T-cell (primary cell): ENCODE results near the gene SDHA. TPM values are rescaled to one million over a fixed set of nuclear protein-coding genes. Genes with fewer than 3 reads are reported as not detected.

Experiments used
- ATAC-seq, 4 experiments: fragments of 200-7000 bp in 3 of 4; fragments of 150-1000 bp in 1 of 4; cut with Tn5 transposase; replicated peaks in 1 of 4; 1 replicate in 3 of 4; 2 replicates in 1 of 4; pipeline ENCODE4 v1.10.0; 2021; ENCODE audit warnings: moderate library complexity in 3 of 4, mild to moderate bottlenecking in 2 of 4, moderate number of reproducible peaks in 1 of 4
- CTCF ChIA-PET, 2 donors: fragments of 300-600 bp; sonication (Branson Sonifier 250); formaldehyde crosslinking; loops; one replicate each; lab custom pipeline; 2022; ENCODE audit warnings: antibody characterized with exemption in 2 of 2; lab: Charles Lee
- POLR2A ChIA-PET, 2 donors: fragments of 300-600 bp; sonication (Branson Sonifier 250); formaldehyde crosslinking; loops; one replicate each; lab custom pipeline; 2022; ENCODE audit warnings: antibody characterized with exemption in 2 of 2; lab: Charles Lee
- DNase-seq, 35 experiments: peaks; one replicate each; pipeline versions ENCODE4 v3.0.0 to v3.0.0-alpha.2; 2013 to 2023
- H3K27ac ChIP-seq: one replicate; pipeline ENCODE4 v1.5.1; 2013; ENCODE audit warnings: low read length
- H3K27me3 ChIP-seq, 2 experiments: replicated peaks in 1 of 2; 1 replicate in 1 of 2; 2 replicates in 1 of 2; pipeline versions ENCODE4 v1.6.1 to v1.7.0; 2013; ENCODE audit warnings: low read length in 1 of 2, mixed read lengths in 1 of 2; ENCODE audit not compliant: control insufficient read depth in 2 of 2, insufficient read depth in 2 of 2; ENCODE audit errors: extremely low read depth in 1 of 2
- H3K36me3 ChIP-seq, 2 donors: 1 replicate in 1 of 2; 2 replicates in 1 of 2; pipeline versions ENCODE4 v1.6.1 to v1.7.0; 2013; ENCODE audit warnings: low read length in 1 of 2; ENCODE audit not compliant: control insufficient read depth in 2 of 2, insufficient read depth in 1 of 2; ENCODE audit errors: extremely low read depth in 1 of 2
- H3K4me1 ChIP-seq, 2 experiments: 1 replicate in 1 of 2; 2 replicates in 1 of 2; pipeline versions ENCODE4 v1.6.1 to v1.7.0; 2013; ENCODE audit warnings: low read length in 2 of 2, mixed read lengths in 1 of 2; ENCODE audit not compliant: insufficient read depth in 2 of 2, control insufficient read depth in 1 of 2; ENCODE audit errors: extremely low read depth in 1 of 2
- H3K4me3 ChIP-seq, 2 donors: 1 replicate in 1 of 2; 2 replicates in 1 of 2; pipeline versions ENCODE4 v1.5.1 to v1.7.0; 2013; ENCODE audit warnings: mild to moderate bottlenecking in 2 of 2, low read length in 1 of 2, moderate library complexity in 1 of 2; ENCODE audit not compliant: control insufficient read depth in 1 of 2; ENCODE audit errors: extremely low read depth in 1 of 2
- H3K9me3 ChIP-seq: 2 replicates; pipeline ENCODE4 v1.7.0; 2013
- H3K27ac Mint-ChIP-seq, 2 donors: one replicate each; pipeline ENCODE4 v1.8.0; 2020 to 2021; ENCODE audit warnings: mild to moderate bottlenecking in 2 of 2, mixed read lengths in 2 of 2
- H3K27me3 Mint-ChIP-seq, 2 donors: one replicate each; pipeline ENCODE4 v1.8.0; 2021 to 2022; ENCODE audit warnings: mixed read lengths in 2 of 2
- H3K36me3 Mint-ChIP-seq: one replicate; pipeline ENCODE4 v1.8.0; 2021; ENCODE audit warnings: mixed read lengths
- H3K4me1 Mint-ChIP-seq, 3 donors: one replicate each; pipeline ENCODE4 v1.8.0; 2020 to 2022; ENCODE audit warnings: mixed read lengths in 3 of 3, mild to moderate bottlenecking in 1 of 3
- H3K4me3 Mint-ChIP-seq, 3 donors: one replicate each; pipeline ENCODE4 v1.8.0; 2020 to 2022; ENCODE audit warnings: mild to moderate bottlenecking in 3 of 3, mixed read lengths in 3 of 3, moderate library complexity in 3 of 3
- H3K9me3 Mint-ChIP-seq, 3 donors: one replicate each; pipeline ENCODE4 v1.8.0; 2020 to 2022; ENCODE audit warnings: mixed read lengths in 3 of 3
- WGBS: methylation state at CpG from one replicate; pipeline ENCODE4 v1.1.5; 2013; ENCODE audit warnings: missing lambda C conversion rate; ENCODE audit not compliant: insufficient coverage; 5-methylcytosine and 5-hydroxymethylcytosine counted together
- total RNA-seq, 35 experiments: library from RNA in 6 of 35; stranded (reverse) in 6 of 35; fragments of 120-200 nt in 1 of 35; gene quantifications; one replicate each; pipeline versions ENCODE4 v1.2.1 to v1.2.4 and lab custom pipeline; 2013 to 2026

The SDHA gene
- total RNA-seq, 5 donors from 2014 or later (not counting 1 experiment from before 2014, with no cell fraction given): 122 to 209 (median 140) TPM

DNA sequence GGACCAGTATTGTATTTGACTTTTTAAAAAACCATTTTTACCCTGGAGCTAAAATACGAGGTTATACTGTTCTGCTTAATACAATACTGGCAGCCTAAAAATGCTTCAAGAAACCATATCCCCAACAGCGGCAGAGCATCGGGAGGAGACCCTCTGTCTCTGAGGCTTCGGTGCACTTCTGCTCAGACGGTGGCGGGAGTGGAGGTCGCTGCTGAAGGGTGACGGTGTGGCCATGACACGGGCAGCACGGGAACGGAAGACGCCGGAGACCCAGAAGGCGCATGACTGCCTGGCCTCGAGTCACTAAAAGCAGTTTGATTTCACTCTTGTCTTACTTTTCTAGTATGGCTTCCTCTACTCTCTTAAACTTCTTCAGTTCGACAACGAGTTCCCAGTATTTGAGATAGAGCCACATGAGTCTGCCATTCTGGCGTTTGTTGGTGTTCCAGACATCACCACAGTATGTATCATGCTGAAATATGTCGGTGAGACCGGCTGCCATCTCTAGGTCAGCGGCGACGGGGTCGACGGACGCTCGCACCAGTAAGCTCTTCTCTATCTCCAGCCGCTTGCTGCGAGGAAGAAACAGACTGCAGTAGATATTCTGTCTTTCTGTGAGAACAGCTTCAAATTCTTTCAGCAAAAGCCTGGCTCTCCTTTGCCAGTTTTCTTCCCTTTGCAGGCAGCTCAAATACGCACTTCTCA is 13.0 kb upstream of the SDHA start:
- Histone ChIP-seq H3K4me1 (no peaks in the 10 kb centered on the region), H3K4me3 (no peak overlapping the region), H3K9me3 (no peaks in the 10 kb centered on the region), H3K36me3 (peaks cover 13 to 33% of the 10 kb centered on the region in 2 donors), H3K27me3 (no peaks in the 10 kb centered on the region), H3K27ac (no peak overlapping the region)
- ATAC-seq: no peak
- Mint-ChIP-seq H3K4me1 (peaks cover 11 to 26% (median 12%) of the 10 kb centered on the region in 3 donors), H3K27ac (no peak overlapping the region), H3K9me3 (no peaks in the 10 kb centered on the region), H3K36me3 (peaks cover 43% of the 10 kb centered on the region), H3K4me3 (no peak overlapping the region), H3K27me3 (no peaks in the 10 kb centered on the region)
- WGBS: 99% methylated on average over 28 of the region's 30 CpGs
- ChIA-PET CTCF (no interaction called here), POLR2A (interaction anchor here in 1 of 2 donors (0.6 kb wide), 1 partner anchor 29 kb away, joined by 3 read pairs; no protein-coding TSS in a partner anchor)
- DNase-seq: no peak

- no peaks in the 10 kb centered on the region for H3K4me1 ChIP-seq
- CTCF ChIA-PET: no interaction called here
- H3K27ac Mint-ChIP-seq: no peak overlapping the region
- H3K36me3 Mint-ChIP-seq: peaks cover 48% of the 10 kb centered on the region
- H3K9me3 ChIP-seq: no peaks in the 10 kb centered on the region
- no peak overlapping the region for H3K4me3 ChIP-seq
- no peak overlapping the region for H3K27ac ChIP-seq
- POLR2A ChIA-PET: no interaction called here
- WGBS: 95% methylated on average over 8 of the region's 11 CpGs
- peaks cover 14 to 30% (median 17%) of the 10 kb centered on the region in 3 donors for H3K4me1 Mint-ChIP-seq
- no peak overlapping the region for H3K4me3 Mint-ChIP-seq
- H3K9me3 Mint-ChIP-seq: no peaks in the 10 kb centered on the region
- H3K27me3 Mint-ChIP-seq: no peaks in the 10 kb centered on the region
- peaks cover 13 to 33% of the 10 kb centered on the region in 2 donors for H3K36me3 ChIP-seq
- H3K27me3 ChIP-seq: no peaks in the 10 kb centered on the region
- DNase-seq (no peak), ATAC-seq (no peak)
These were observed 11.7 kb upstream of the SDHA start for GRCh38 chr5:206406-206805.

GRCh38 chr5:206927-207536 is 11.1 kb upstream of the SDHA start:
- peaks cover 14 to 27% (median 17%) of the 10 kb centered on the region in 3 donors for H3K4me1 Mint-ChIP-seq
- no peak overlapping the region for H3K4me3 Mint-ChIP-seq
- no peaks in the 10 kb centered on the region for H3K27me3 Mint-ChIP-seq
- Histone ChIP-seq H3K27ac (no peak overlapping the region), H3K36me3 (peaks cover 13 to 33% of the 10 kb centered on the region in 2 donors), H3K4me1 (no peaks in the 10 kb centered on the region), H3K9me3 (no peaks in the 10 kb centered on the region), H3K4me3 (no peak overlapping the region), H3K27me3 (no peaks in the 10 kb centered on the region)
- no peaks in the 10 kb centered on the region for H3K9me3 Mint-ChIP-seq
- peaks cover 44% of the 10 kb centered on the region for H3K36me3 Mint-ChIP-seq
- ATAC-seq (no peak), DNase-seq (no peak)
- POLR2A ChIA-PET: no interaction called here
- H3K27ac Mint-ChIP-seq: peak overlapping the region in 1 of 2 donors; percentile 61
- WGBS: 99% methylated on average over 5 of the region's 8 CpGs
- CTCF ChIA-PET: no interaction called here

DNA sequence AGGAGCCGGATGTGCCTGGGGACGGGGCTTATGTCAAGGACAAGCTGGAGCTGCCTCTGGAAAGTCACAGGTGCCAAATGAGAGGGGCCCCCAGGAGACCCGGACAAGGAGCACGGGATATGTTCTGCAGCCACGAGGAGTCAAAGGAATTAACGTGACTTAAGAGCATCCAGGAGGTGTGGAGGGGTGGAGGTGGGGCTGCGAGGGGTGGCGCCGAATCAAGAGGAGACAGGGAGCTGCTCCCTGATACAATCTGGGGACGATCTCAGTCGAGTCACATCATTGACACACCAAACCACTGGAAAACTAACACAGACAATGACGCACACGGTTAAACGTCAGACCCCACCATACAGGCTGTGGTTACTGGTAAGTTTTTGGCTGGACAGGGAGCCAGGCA is 10.5 kb upstream of the SDHA start:
- 92% methylated on average over 5 of the region's 14 CpGs for WGBS
- H3K4me3 ChIP-seq: no peak overlapping the region
- H3K27ac ChIP-seq: no peak overlapping the region
- no peaks in the 10 kb centered on the region for H3K4me1 ChIP-seq
- DNase-seq (no peak), ATAC-seq (no peak)
- Mint-ChIP-seq H3K9me3 (no peaks in the 10 kb centered on the region), H3K4me3 (no peak overlapping the region), H3K27me3 (no peaks in the 10 kb centered on the region), H3K27ac (no peak overlapping the region), H3K4me1 (peaks cover 14 to 21% (median 17%) of the 10 kb centered on the region in 3 donors), H3K36me3 (peaks cover 39% of the 10 kb centered on the region)
- ChIA-PET POLR2A (no interaction called here), CTCF (no interaction called here)
- H3K9me3 ChIP-seq: no peaks in the 10 kb centered on the region
- peaks cover 13 to 32% of the 10 kb centered on the region in 2 donors for H3K36me3 ChIP-seq
- H3K27me3 ChIP-seq: no peaks in the 10 kb centered on the region

DNA sequence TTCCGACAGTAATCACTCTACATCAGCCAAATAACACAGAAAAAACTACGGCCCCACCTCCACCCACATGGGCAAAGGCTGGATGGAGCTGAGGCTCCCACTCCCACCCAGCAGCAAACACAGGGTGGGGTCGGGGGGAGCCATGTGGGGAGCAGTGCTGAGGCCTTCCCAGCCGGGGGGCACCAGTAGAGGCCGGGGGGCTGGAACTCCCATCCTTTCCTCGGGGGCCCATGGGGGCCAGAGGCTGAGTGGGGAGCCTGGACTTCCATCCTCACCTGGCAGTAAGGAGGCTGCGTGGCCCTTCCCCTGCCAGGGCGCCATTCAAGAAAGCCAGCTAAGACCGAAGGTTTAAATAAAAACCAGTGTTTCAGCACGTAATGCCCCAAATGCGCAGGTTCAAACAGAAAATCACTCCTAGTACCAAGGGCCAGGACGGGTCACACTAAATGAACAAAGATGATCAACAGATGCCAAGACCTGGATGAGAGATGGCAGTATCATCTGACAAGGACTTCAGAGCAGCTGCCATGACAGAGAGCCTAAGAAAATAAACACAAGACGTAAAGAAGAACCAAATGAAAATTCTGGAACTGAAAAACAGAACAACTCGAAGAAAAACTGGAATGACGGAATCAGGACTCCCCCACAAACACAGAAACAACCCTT is 9.5 kb upstream of the SDHA start:
- Histone ChIP-seq H3K9me3 (no peaks in the 10 kb centered on the region), H3K4me1 (no peaks in the 10 kb centered on the region), H3K27me3 (no peaks in the 10 kb centered on the region), H3K36me3 (peaks cover 9 to 27% of the 10 kb centered on the region in 2 donors), H3K27ac (no peak overlapping the region), H3K4me3 (no peak overlapping the region)
- ATAC-seq (no peak), DNase-seq (no peak)
- Mint-ChIP-seq H3K27me3 (no peaks in the 10 kb centered on the region), H3K4me1 (peaks cover 16 to 22% (median 17%) of the 10 kb centered on the region in 3 donors), H3K36me3 (peaks cover 36% of the 10 kb centered on the region), H3K4me3 (no peak overlapping the region), H3K9me3 (no peaks in the 10 kb centered on the region), H3K27ac (peak overlapping the region in 1 of 2 donors; percentile 24)
- POLR2A ChIA-PET: no interaction called here
- CTCF ChIA-PET: no interaction called here
- WGBS: 98% methylated on average over 8 of the region's 15 CpGs

DNA sequence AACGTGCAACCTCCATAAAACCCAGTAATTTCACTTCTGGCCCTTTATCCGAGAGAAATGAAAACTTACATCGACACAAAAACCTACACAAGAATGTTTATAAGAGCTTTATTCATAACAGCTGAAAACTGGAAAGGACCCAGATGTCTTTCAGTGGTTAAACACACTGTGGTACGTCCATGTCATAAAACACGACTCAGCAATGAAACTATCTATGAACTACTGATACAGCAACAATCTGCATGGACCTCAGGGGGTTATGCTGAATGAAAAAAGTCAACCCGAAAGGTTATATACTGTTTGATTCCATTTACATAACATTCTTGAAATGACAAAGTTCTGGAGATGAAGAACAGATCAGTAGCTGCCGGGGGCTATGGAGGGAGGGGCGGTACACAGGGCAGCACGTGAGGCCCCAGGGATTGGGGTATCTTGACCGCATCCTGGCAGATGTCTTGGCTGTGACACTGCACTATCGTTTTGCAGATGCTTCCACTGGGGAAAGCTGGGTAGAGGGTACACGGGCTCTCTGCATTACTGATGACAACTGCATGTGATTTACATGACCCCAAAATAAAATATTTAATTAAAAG is 4.2 kb upstream of the SDHA start:
- Mint-ChIP-seq H3K27me3 (no peaks in the 10 kb centered on the region), H3K4me1 (peaks cover 38 to 50% (median 41%) of the 10 kb centered on the region in 3 donors), H3K9me3 (no peaks in the 10 kb centered on the region), H3K4me3 (peak overlapping the region in 1 of 3 donors; percentile 49), H3K27ac (no peak overlapping the region), H3K36me3 (peaks cover 22% of the 10 kb centered on the region)
- 83% methylated on average over 5 of the region's 12 CpGs for WGBS
- Histone ChIP-seq H3K4me3 (no peak overlapping the region), H3K4me1 (peaks cover 2 to 11% of the 10 kb centered on the region in 2 experiments), H3K9me3 (no peaks in the 10 kb centered on the region), H3K36me3 (peaks cover 0 to 9% of the 10 kb centered on the region in 2 donors), H3K27ac (no peak overlapping the region), H3K27me3 (no peaks in the 10 kb centered on the region)
- DNase-seq: no peak
- ChIA-PET CTCF (no interaction called here), POLR2A (no interaction called here)
- no peak for ATAC-seq
